GM19043 (cell line): ENCODE results near the gene APOL1.
"Not testable (repeated sequence)": the region's sequence is repeated elsewhere in the genome, so short reads cannot be mapped to it uniquely, and the experiment has no call there.

Experiments
- ATAC-seq: cut with Tn5 transposase; IDR thresholded peaks from one replicate; pipeline ENCODE4 v1.9.1; 2021; ENCODE audit warnings: low read depth; ENCODE audit not compliant: unreplicated experiment

Gene APOL1

GRCh38 chr22:36252754-36253522, at the start of gene APOL1:
Gene APOL1, plus strand, starts transcription at chr22:36253133. Its CDS starts 1,823 bp downstream, at chr22:36254956.
- ATAC-seq = peak; percentile 78

GRCh38 chr22:36203441-36203840, 49.5 kb upstream of the APOL1 start:
- not testable (repeated sequence) for ATAC-seq

GRCh38 chr22:36204001-36204631, 48.8 kb upstream of the APOL1 start:
- ATAC-seq = no peak

- no peak for ATAC-seq
Measured at GRCh38 chr22:36204632-36205015, 48.3 kb upstream of the APOL1 start.

GRCh38 chr22:36205573-36205972, 47.4 kb upstream of the APOL1 start:
- not testable (repeated sequence) for ATAC-seq

GRCh38 chr22:36206255-36206654, 46.7 kb upstream of the APOL1 start:
- ATAC-seq = no peak

- no peak for ATAC-seq
Measured at GRCh38 chr22:36208162-36208765, 44.7 kb upstream of the APOL1 start.

- no peak for ATAC-seq
Measured at GRCh38 chr22:36208914-36209313, 44.0 kb upstream of the APOL1 start.

- not testable (repeated sequence) for ATAC-seq
Measured at GRCh38 chr22:36209488-36209908, 43.4 kb upstream of the APOL1 start.

GRCh38 chr22:36210224-36210623, 42.7 kb upstream of the APOL1 start:
- ATAC-seq = no peak

GRCh38 chr22:36211237-36211861, 41.6 kb upstream of the APOL1 start:
- ATAC-seq = no peak

- no peak for ATAC-seq
Measured at GRCh38 chr22:36212901-36213300, 40.0 kb upstream of the APOL1 start.

GRCh38 chr22:36213586-36213985, 39.3 kb upstream of the APOL1 start:
- no peak for ATAC-seq

- ATAC-seq = no peak
Measured at GRCh38 chr22:36215981-36216380, 37.0 kb upstream of the APOL1 start.

GRCh38 chr22:36218648-36219193, 34.2 kb upstream of the APOL1 start:
- no peak for ATAC-seq

- no peak for ATAC-seq
Measured at GRCh38 chr22:36220451-36220921, 32.4 kb upstream of the APOL1 start.

- no peak for ATAC-seq
Measured at GRCh38 chr22:36221799-36222751, 30.9 kb upstream of the APOL1 start.

GRCh38 chr22:36222887-36223450, 30.0 kb upstream of the APOL1 start:
- no peak for ATAC-seq

GRCh38 chr22:36223504-36223903, 29.4 kb upstream of the APOL1 start:
- no peak for ATAC-seq
